ENCODE data around the gene ACTR2.

GRCh38 chr2:65279756-65280155 lies 52.1 kb downstream of the ACTR2 start:
- TF ChIP-seq CTCF (IDR thresholded peaks at IDR 0.05) = no peak
- no peak for TF ChIP-seq EZH2 (IDR thresholded peaks at IDR 0.05)

All from neural progenitor cell (in vitro differentiated cells).